ENCODE results near the gene UPP2.

DNA sequence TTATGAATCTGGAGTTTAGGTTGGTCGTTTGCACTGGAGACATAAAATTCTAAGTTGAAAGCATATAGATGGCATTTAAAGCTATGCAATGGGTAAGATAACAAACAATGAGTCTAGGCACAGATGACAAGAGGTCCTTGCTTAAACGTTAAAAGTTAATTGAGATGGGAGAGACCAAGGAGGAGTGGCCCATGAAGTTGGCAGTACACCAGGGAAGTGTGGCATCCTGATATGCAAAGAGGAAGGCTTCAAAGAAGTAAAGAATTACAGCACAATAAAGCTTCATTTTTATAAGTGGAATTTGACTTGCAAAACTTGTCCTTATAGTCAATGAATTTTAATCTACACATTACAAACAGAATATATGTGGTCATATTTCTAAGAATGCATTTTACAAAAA is 23.2 kb downstream of the UPP2 start:
- TF ChIP-seq CTCF (conservative IDR thresholded peaks at IDR 0.05; ENCODE audit: low read depth, low read length) (no peak), EZH2 (IDR thresholded peaks at IDR 0.05; ENCODE audit: borderline replicate concordance, low read depth, low read length, poor library complexity, severe bottlenecking) (no peak)

Measured in A673 (cell line).